HL-60 (cell line): ENCODE measurements around the gene RHOBTB1.

Source experiments
- TF ChIP-seq, protein P1 (sequence below): IDR thresholded peaks from one replicate; pipeline ENCODE4 v1.5.1; 2011; ENCODE audit warnings: low read length, control low read depth, inconsistent platforms; ENCODE audit not compliant: insufficient read depth
- TF ChIP-seq, protein P2 (sequence below): IDR thresholded peaks from 2 replicates; pipeline ENCODE4 v1.6.1; 2012; ENCODE audit warnings: low read depth; ENCODE audit not compliant: insufficient replicate concordance

DNA sequence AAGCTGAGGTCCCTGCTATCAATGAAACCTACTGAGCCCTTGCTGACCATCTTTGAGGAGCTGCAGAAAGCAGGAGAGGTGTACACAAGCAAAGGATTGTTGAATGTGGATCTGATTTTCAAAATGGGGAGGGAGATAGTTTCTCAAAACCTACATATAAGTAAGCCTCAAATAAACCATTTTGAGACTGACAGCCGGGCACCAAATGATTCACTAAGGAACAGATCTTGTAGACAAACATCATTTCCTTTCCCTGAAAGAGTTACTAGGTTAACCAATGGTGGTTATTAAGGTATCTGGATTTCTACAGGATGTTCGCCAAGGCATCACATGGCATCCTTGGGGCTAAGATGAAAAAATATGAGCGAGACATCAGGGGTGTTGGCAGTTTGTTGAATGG lies 24.5 kb upstream of the RHOBTB1 start:
- TF ChIP-seq, protein P1, sequence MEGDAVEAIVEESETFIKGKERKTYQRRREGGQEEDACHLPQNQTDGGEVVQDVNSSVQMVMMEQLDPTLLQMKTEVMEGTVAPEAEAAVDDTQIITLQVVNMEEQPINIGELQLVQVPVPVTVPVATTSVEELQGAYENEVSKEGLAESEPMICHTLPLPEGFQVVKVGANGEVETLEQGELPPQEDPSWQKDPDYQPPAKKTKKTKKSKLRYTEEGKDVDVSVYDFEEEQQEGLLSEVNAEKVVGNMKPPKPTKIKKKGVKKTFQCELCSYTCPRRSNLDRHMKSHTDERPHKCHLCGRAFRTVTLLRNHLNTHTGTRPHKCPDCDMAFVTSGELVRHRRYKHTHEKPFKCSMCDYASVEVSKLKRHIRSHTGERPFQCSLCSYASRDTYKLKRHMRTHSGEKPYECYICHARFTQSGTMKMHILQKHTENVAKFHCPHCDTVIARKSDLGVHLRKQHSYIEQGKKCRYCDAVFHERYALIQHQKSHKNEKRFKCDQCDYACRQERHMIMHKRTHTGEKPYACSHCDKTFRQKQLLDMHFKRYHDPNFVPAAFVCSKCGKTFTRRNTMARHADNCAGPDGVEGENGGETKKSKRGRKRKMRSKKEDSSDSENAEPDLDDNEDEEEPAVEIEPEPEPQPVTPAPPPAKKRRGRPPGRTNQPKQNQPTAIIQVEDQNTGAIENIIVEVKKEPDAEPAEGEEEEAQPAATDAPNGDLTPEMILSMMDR, result no peak
- TF ChIP-seq, protein P2, sequence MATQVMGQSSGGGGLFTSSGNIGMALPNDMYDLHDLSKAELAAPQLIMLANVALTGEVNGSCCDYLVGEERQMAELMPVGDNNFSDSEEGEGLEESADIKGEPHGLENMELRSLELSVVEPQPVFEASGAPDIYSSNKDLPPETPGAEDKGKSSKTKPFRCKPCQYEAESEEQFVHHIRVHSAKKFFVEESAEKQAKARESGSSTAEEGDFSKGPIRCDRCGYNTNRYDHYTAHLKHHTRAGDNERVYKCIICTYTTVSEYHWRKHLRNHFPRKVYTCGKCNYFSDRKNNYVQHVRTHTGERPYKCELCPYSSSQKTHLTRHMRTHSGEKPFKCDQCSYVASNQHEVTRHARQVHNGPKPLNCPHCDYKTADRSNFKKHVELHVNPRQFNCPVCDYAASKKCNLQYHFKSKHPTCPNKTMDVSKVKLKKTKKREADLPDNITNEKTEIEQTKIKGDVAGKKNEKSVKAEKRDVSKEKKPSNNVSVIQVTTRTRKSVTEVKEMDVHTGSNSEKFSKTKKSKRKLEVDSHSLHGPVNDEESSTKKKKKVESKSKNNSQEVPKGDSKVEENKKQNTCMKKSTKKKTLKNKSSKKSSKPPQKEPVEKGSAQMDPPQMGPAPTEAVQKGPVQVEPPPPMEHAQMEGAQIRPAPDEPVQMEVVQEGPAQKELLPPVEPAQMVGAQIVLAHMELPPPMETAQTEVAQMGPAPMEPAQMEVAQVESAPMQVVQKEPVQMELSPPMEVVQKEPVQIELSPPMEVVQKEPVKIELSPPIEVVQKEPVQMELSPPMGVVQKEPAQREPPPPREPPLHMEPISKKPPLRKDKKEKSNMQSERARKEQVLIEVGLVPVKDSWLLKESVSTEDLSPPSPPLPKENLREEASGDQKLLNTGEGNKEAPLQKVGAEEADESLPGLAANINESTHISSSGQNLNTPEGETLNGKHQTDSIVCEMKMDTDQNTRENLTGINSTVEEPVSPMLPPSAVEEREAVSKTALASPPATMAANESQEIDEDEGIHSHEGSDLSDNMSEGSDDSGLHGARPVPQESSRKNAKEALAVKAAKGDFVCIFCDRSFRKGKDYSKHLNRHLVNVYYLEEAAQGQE, result no peak
